Stomach smooth muscle (tissue), 2 donors: Measurements from ENCODE around the gene UBA1.

Source experiments
- H3K27ac ChIP-seq: one replicate; pipeline ENCODE4 v1.7.0; 2013; ENCODE audit warnings: mild to moderate bottlenecking, low read length, inconsistent platforms
- H3K27me3 ChIP-seq, 2 donors: one replicate each; pipeline ENCODE4 v1.7.0; 2013; ENCODE audit warnings: low read length in 2 of 2; ENCODE audit not compliant: insufficient read depth in 2 of 2, control insufficient read depth in 1 of 2
- H3K36me3 ChIP-seq, 2 donors: one replicate each; pipeline ENCODE4 v1.7.0; 2013; ENCODE audit warnings: low read length in 2 of 2; ENCODE audit not compliant: control insufficient read depth in 2 of 2, insufficient read depth in 2 of 2
- H3K4me1 ChIP-seq: one replicate; pipeline ENCODE4 v1.7.0; 2013; ENCODE audit warnings: low read length; ENCODE audit not compliant: control insufficient read depth, insufficient read depth
- H3K4me3 ChIP-seq, 2 donors: one replicate each; pipeline ENCODE4 v1.7.0; 2013; ENCODE audit warnings: low read length in 2 of 2
- H3K9ac ChIP-seq, 2 donors: one replicate each; pipeline ENCODE4 v1.7.0; 2013; ENCODE audit warnings: low read length in 2 of 2, mild to moderate bottlenecking in 1 of 2
- H3K9me3 ChIP-seq, 2 donors: one replicate each; pipeline ENCODE4 v1.7.0; 2013; ENCODE audit warnings: low read length in 2 of 2; ENCODE audit not compliant: control insufficient read depth in 2 of 2
- donor health status: healthy.
- donor health status: Pancreatic carcinoma.

The UBA1 gene

DNA sequence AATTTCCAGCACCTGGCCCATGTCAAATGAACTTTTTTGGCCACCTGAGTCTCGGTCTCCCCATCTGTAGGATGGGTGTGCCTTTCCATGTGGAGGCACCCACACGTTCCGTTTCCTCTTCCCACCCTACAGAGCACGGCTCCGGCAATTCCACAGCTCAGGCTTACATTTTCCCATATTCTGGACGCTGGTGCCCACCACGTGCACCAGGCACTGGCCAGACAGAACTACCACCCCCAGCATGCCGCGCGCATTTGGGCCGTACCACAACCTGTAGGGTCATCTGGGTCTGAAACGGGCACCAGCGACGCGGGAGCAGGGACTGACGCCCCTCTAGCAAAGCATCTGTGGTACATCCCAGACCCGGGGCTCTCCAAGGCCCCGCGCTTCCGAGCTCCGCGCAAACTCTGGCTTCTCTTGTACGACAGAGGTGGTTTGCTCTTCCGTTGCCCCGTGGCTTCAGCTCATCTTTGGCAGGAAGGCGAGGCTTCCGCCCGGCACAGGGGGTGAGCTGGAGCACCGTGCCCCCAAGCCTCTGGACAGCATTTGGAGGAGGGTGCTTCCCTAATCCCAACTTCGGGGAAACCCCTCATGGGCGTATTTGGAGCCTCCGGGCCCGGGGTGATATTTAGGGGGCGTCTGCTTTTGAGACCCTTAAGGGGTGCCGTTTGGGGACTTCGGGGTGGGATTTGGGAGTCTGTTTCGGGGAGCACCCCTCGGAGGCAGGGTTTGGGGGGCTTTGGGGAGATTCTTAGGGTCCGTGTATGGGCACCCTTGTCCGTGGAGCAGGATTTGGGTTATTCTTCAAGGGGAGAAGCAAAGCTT, 3.0 kb upstream of the UBA1 start:
- no peak overlapping the region for H3K27ac ChIP-seq
- H3K4me1 ChIP-seq: peaks cover 33% of the 10 kb centered on the region
- no peaks in the 10 kb centered on the region for H3K9me3 ChIP-seq
- H3K9ac ChIP-seq: peak overlapping the region; percentile 55 to 66
- peak overlapping the region; percentile 67 to 77 for H3K4me3 ChIP-seq
- H3K36me3 ChIP-seq: peaks cover 0 to 8% of the 10 kb centered on the region in 2 donors
- H3K27me3 ChIP-seq: peaks cover 0 to 14% of the 10 kb centered on the region in 2 donors

GRCh38 chrX:47191331-47191730, 2.3 kb upstream of the UBA1 start:
- H3K27ac ChIP-seq: no peak overlapping the region
- peak overlapping the region; percentile 67 to 77 for H3K4me3 ChIP-seq
- peak overlapping the region; percentile 55 to 66 for H3K9ac ChIP-seq
- H3K9me3 ChIP-seq: no peaks in the 10 kb centered on the region
- H3K4me1 ChIP-seq: peaks cover 40% of the 10 kb centered on the region
- H3K27me3 ChIP-seq: peaks cover 0 to 14% of the 10 kb centered on the region in 2 donors
- peaks cover 0 to 2% of the 10 kb centered on the region in 2 donors for H3K36me3 ChIP-seq

DNA sequence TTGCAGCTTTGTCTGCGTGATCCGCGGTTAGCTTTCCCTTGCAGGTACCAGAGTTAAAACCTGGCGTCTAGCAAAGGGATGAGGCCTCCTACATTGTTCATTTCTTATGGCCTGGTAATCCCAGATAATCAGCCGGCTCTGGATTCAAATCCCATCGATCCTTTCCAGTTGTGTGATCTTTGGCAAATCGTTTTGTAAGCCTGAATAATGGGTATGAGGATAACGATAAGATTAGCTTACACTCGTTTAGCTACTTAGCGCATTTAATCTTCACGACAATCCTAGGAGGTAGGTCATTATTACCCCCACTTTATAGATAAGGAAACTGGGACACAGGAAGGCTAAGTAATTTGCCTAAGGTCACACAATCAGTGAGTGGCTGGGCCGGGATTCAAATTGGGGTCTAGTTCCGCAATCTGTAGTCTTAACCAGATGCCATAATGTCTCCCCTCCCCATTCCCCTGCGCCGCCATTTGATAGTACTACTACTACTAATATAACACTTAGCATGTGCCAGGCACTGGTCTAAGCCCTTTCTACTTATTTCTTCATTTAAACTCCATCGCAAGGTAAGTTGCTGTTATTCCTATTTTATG, 1.7 kb upstream of the UBA1 start:
- Histone ChIP-seq H3K9me3 (no peaks in the 10 kb centered on the region), H3K27ac (no peak overlapping the region), H3K4me1 (peaks cover 46% of the 10 kb centered on the region), H3K27me3 (peaks cover 0 to 12% of the 10 kb centered on the region in 2 donors), H3K9ac (peak overlapping the region in 1 of 2 donors; percentile 66), H3K36me3 (peaks cover 0 to 2% of the 10 kb centered on the region in 2 donors), H3K4me3 (peak overlapping the region; percentile 67 to 77)

GRCh38 chrX:47194194-47194787, 662 bp downstream of the UBA1 start:
- Histone ChIP-seq H3K27me3 (peaks cover 0 to 5% of the 10 kb centered on the region in 2 donors), H3K36me3 (peaks cover 8 to 13% of the 10 kb centered on the region in 2 donors), H3K9ac (peak overlapping the region; percentile 82 to 96), H3K4me1 (peaks cover 68% of the 10 kb centered on the region), H3K9me3 (no peaks in the 10 kb centered on the region), H3K4me3 (peak overlapping the region; percentile 84 to 89), H3K27ac (peak overlapping the region; percentile 94)

GRCh38 chrX:47196098-47196497, 2.5 kb downstream of the UBA1 start:
- no peaks in the 10 kb centered on the region for H3K27me3 ChIP-seq
- H3K9me3 ChIP-seq: no peaks in the 10 kb centered on the region
- peaks cover 63% of the 10 kb centered on the region for H3K4me1 ChIP-seq
- peaks cover 23 to 28% of the 10 kb centered on the region in 2 donors for H3K36me3 ChIP-seq
- no peak overlapping the region for H3K27ac ChIP-seq
- H3K9ac ChIP-seq: peak overlapping the region in 1 of 2 donors; percentile 36
- peak overlapping the region; percentile 19 to 22 for H3K4me3 ChIP-seq

DNA sequence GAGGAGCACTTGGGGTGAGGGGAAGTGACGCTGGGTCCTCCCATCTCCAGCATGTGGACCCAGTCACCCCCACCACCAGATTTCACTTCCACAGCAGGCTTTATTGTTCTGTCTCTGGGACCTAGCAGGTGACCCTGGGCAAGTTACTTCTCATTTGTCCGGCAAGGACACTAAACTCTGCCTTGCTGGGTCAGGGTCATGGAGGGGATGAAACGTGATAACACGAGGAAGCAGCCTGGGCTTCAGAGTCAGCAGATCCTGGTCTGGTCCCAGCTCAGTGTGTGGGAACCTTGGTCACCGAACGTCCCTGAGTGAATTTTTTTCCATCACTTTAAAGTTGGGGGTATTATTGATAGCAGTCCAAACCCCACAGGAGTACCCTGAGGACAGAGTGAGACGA, 3.9 kb downstream of the UBA1 start:
- H3K4me1 ChIP-seq: peaks cover 57% of the 10 kb centered on the region
- H3K9me3 ChIP-seq: no peaks in the 10 kb centered on the region
- H3K27ac ChIP-seq: no peak overlapping the region
- no peak overlapping the region for H3K9ac ChIP-seq
- no peaks in the 10 kb centered on the region for H3K27me3 ChIP-seq
- H3K36me3 ChIP-seq: peaks cover 38 to 42% of the 10 kb centered on the region in 2 donors
- peak overlapping the region in 1 of 2 donors; percentile 29 for H3K4me3 ChIP-seq

- Histone ChIP-seq H3K9ac (peak overlapping the region in 1 of 2 donors; percentile 21), H3K4me3 (peak overlapping the region in 1 of 2 donors; percentile 29), H3K27ac (no peak overlapping the region), H3K4me1 (peaks cover 53% of the 10 kb centered on the region), H3K9me3 (no peaks in the 10 kb centered on the region), H3K27me3 (peaks cover 0 to 2% of the 10 kb centered on the region in 2 donors), H3K36me3 (peaks cover 44 to 48% of the 10 kb centered on the region in 2 donors)
Observed at GRCh38 chrX:47198026-47198686, 4.5 kb downstream of the UBA1 start.

- peaks cover 45 to 52% of the 10 kb centered on the region in 2 donors for H3K36me3 ChIP-seq
- no peak overlapping the region for H3K9ac ChIP-seq
- H3K27ac ChIP-seq: no peak overlapping the region
- H3K4me1 ChIP-seq: peaks cover 50% of the 10 kb centered on the region
- no peaks in the 10 kb centered on the region for H3K9me3 ChIP-seq
- H3K4me3 ChIP-seq: peak overlapping the region in 1 of 2 donors; percentile 15
- H3K27me3 ChIP-seq: peaks cover 0 to 2% of the 10 kb centered on the region in 2 donors
Observed at GRCh38 chrX:47198687-47199080, 5.1 kb downstream of the UBA1 start.

DNA sequence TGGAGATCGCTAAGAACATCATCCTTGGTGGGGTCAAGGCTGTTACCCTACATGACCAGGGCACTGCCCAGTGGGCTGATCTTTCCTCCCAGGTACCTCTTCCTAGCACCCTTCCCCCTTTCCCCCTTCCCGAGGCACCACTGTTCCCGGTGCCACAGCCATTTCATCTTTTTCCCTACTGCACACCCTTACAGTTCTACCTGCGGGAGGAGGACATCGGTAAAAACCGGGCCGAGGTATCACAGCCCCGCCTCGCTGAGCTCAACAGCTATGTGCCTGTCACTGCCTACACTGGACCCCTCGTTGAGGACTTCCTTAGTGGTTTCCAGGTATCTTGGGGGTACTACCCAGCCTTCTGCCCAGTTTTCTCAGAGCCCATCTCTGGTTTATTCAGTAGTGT, 5.7 kb downstream of the UBA1 start:
- H3K4me1 ChIP-seq: peaks cover 48% of the 10 kb centered on the region
- H3K9ac ChIP-seq: no peak overlapping the region
- H3K9me3 ChIP-seq: no peaks in the 10 kb centered on the region
- no peak overlapping the region for H3K4me3 ChIP-seq
- peaks cover 0 to 2% of the 10 kb centered on the region in 2 donors for H3K27me3 ChIP-seq
- peaks cover 45 to 57% of the 10 kb centered on the region in 2 donors for H3K36me3 ChIP-seq
- no peak overlapping the region for H3K27ac ChIP-seq

GRCh38 chrX:47200385-47201150, 6.9 kb downstream of the UBA1 start:
- Histone ChIP-seq H3K36me3 (peaks cover 45 to 68% of the 10 kb centered on the region in 2 donors), H3K9me3 (no peaks in the 10 kb centered on the region), H3K4me3 (no peak overlapping the region), H3K27ac (no peak overlapping the region), H3K4me1 (peaks cover 35% of the 10 kb centered on the region), H3K27me3 (peaks cover 0 to 2% of the 10 kb centered on the region in 2 donors), H3K9ac (no peak overlapping the region)
